Measurements from ENCODE around the gene MRPL47. TPM values are rescaled to one million over a fixed set of nuclear protein-coding genes. Genes with fewer than 3 reads are reported as not detected.

MRPL47 gene
- total RNA-seq, 1 donor from 2014 or later = 31.1 TPM

GRCh38 chr3:179642871-179643270 is 38.4 kb upstream of the MRPL47 start:
- no peak for TF ChIP-seq CTCF (IDR thresholded peaks at IDR 0.05; ENCODE audit: unreplicated experiment)
- Mint-ChIP-seq H3K27ac (no peak overlapping the region), H3K27me3 (ENCODE audit: low read depth) (no peaks in the 10 kb centered on the region), H3K4me3 (no peak overlapping the region), H3K9me3 (peaks cover 3% of the 10 kb centered on the region), H3K36me3 (no peaks in the 10 kb centered on the region), H3K4me1 (no peaks in the 10 kb centered on the region)
- no peak for DNase-seq (ENCODE audit: low spot score in 2 of 2, unreplicated experiment in 2 of 2)

DNA sequence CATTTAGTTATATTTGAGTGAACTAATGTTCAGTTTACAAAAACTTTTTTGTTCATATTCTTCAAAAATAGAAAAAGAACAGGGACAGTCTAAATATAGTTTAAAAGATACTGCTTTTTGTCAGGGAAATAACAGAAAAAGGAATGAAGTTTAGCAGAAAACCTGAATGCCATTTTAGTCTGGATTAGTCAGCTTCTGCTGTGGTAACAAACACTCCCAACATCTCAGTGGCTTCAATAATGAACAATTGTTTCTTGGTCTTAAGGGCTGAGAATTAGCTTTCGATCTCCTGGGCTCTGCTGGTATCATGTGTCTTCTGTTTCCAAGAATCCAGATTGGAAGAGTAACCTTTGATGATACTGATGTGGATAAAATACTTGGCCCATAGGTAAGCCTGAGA is 36.0 kb upstream of the MRPL47 start:
- H3K4me1 Mint-ChIP-seq = no peaks in the 10 kb centered on the region
- H3K36me3 Mint-ChIP-seq = no peaks in the 10 kb centered on the region
- H3K4me3 Mint-ChIP-seq = no peak overlapping the region

GRCh38 chr3:179630753-179631451 is 26.5 kb upstream of the MRPL47 start:
- TF ChIP-seq CTCF (IDR thresholded peaks at IDR 0.05; ENCODE audit: unreplicated experiment) = no peak
- H3K36me3 Mint-ChIP-seq = peaks cover under 1% of the 10 kb centered on the region
- no peak for DNase-seq (ENCODE audit: low spot score in 2 of 2, unreplicated experiment in 2 of 2)
- no peaks in the 10 kb centered on the region for H3K9me3 Mint-ChIP-seq
- H3K4me3 Mint-ChIP-seq = no peak overlapping the region
- no peaks in the 10 kb centered on the region for H3K4me1 Mint-ChIP-seq
- H3K27ac Mint-ChIP-seq = no peak overlapping the region
- no peaks in the 10 kb centered on the region for H3K27me3 Mint-ChIP-seq (ENCODE audit: low read depth)

More for the DNA sequence above, 36.0 kb upstream of the MRPL47 start:
- DNase-seq (ENCODE audit: low spot score in 2 of 2, unreplicated experiment in 2 of 2) = no peak
- TF ChIP-seq CTCF (IDR thresholded peaks at IDR 0.05; ENCODE audit: unreplicated experiment) = no peak
- H3K27me3 Mint-ChIP-seq (ENCODE audit: low read depth) = no peaks in the 10 kb centered on the region
- H3K27ac Mint-ChIP-seq = no peak overlapping the region
- H3K9me3 Mint-ChIP-seq = peaks cover 3% of the 10 kb centered on the region

DNA sequence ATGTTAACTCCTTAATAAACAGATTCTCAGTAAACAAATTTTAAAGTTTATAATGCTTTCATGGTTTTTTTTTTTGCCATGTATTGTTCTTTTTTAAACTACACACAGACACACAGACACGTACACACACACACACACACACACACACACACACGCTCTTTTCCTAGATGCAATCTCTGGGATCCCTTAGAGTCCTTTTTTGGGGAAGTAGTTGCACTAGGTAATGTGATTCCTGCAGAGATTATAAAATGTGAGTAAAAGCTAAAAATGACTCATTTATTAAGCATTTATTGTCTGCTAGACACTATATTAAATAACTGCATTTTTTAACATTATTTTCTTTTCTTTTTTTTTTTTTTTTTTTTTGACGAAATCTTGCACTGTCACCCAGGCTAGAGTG is 20.0 kb upstream of the MRPL47 start:
- Mint-ChIP-seq H3K4me3 (no peak overlapping the region), H3K27me3 (ENCODE audit: low read depth) (no peaks in the 10 kb centered on the region), H3K27ac (no peak overlapping the region), H3K36me3 (peaks cover 34% of the 10 kb centered on the region), H3K9me3 (no peaks in the 10 kb centered on the region), H3K4me1 (no peaks in the 10 kb centered on the region)
- no peak for DNase-seq (ENCODE audit: low spot score in 2 of 2, unreplicated experiment in 2 of 2)
- no peak for TF ChIP-seq CTCF (IDR thresholded peaks at IDR 0.05; ENCODE audit: unreplicated experiment)

GRCh38 chr3:179622023-179622422 is 17.6 kb upstream of the MRPL47 start:
- Mint-ChIP-seq H3K36me3 (peaks cover 48% of the 10 kb centered on the region), H3K27me3 (ENCODE audit: low read depth) (no peaks in the 10 kb centered on the region), H3K27ac (no peak overlapping the region), H3K4me1 (no peaks in the 10 kb centered on the region), H3K4me3 (no peak overlapping the region), H3K9me3 (no peaks in the 10 kb centered on the region)
- TF ChIP-seq CTCF (IDR thresholded peaks at IDR 0.05; ENCODE audit: unreplicated experiment) = no peak
- no peak for DNase-seq (ENCODE audit: low spot score in 2 of 2, unreplicated experiment in 2 of 2)
